Measurements from ENCODE around the gene SLC7A9. TPM values are rescaled to one million over a fixed set of nuclear protein-coding genes. Genes with fewer than 3 reads are reported as not detected.

The SLC7A9 gene
- total and polyA plus RNA-seq, 4 donors: 6.8 to 16.3 (median 9.8) TPM

- Histone ChIP-seq H3K9ac (ENCODE audit: low read depth in 1 of 2, low read length in 2 of 2) (no peak overlapping the region), H3K9me3 (ENCODE audit: control insufficient read depth in 4 of 4, low read length in 3 of 4) (peaks cover 0 to 3% (median 0%) of the 10 kb centered on the region in 4 donors), H3K4me3 (ENCODE audit: low read depth in 1 of 3, low read length in 3 of 3) (no peak overlapping the region), H3K27ac (ENCODE audit: low read depth in 1 of 2, low read length in 2 of 2) (no peak overlapping the region), H3K4me1 (ENCODE audit: control insufficient read depth in 4 of 4, insufficient read depth in 4 of 4, low read length in 3 of 4) (no peaks in the 10 kb centered on the region), H3K27me3 (ENCODE audit: control insufficient read depth in 4 of 4, insufficient read depth in 4 of 4, low read length in 3 of 4) (no peaks in the 10 kb centered on the region), H3K36me3 (ENCODE audit: control insufficient read depth in 4 of 4, insufficient read depth in 3 of 4, low read depth in 1 of 4, low read length in 3 of 4) (no peaks in the 10 kb centered on the region)
- DNase-seq (ENCODE audit: low spot score): no peak
- TF ChIP-seq YY1 (IDR thresholded peaks at IDR 0.05) (no peak), MAX (IDR thresholded peaks at IDR 0.05) (no peak), RXRA (IDR thresholded peaks at IDR 0.05) (no peak), TAF1 (conservative IDR thresholded peaks at IDR 0.05) (no peak), JUND (IDR thresholded peaks at IDR 0.05) (no peak), HNF4G (IDR thresholded peaks at IDR 0.05) (no peak), ZBTB33 (IDR thresholded peaks at IDR 0.05) (no peak), ATF3 (IDR thresholded peaks at IDR 0.05) (no peak), GABPA (IDR thresholded peaks at IDR 0.05 in 1 of 2, conservative IDR thresholded peaks at IDR 0.05 in 1 of 2) (no peak)
- WGBS: 90% methylated on average over 2 of the region's 2 CpGs
Measured at GRCh38 chr19:32781280-32781679, 88.3 kb downstream of the SLC7A9 start.

Small RNA genes within 50 kb of the gene (small RNA-seq; reads per million reads assigned to genes)
- not detected for gene RN7SKP22

Other genes starting within 250 kb of the SLC7A9 start
- 10 to 100 TPM; 11.1 to 14.2 TPM for gene ANKRD27, start 194.6 kb downstream of the SLC7A9 start, total RNA-seq
- 1 to 10 TPM; 3.4 to 4.4 TPM for gene ANKRD27, start 194.6 kb downstream of the SLC7A9 start, polyA plus RNA-seq
- under 1 TPM; under 0.01 to 0.05 TPM for gene RGS9BP, start 193.9 kb downstream of the SLC7A9 start, total RNA-seq
- under 1 TPM in 1 of 2 donors, not detected in 1; 0.01 TPM for gene RGS9BP, start 193.9 kb downstream of the SLC7A9 start, polyA plus RNA-seq
- gene NUDT19, start 177.9 kb downstream of the SLC7A9 start, total RNA-seq: 1 to 10 TPM; 4.8 to 8.5 TPM
- 1 to 10 TPM; 4.6 to 9.2 TPM for gene NUDT19, start 177.9 kb downstream of the SLC7A9 start, polyA plus RNA-seq
- gene TDRD12, start 150.0 kb downstream of the SLC7A9 start, total RNA-seq: under 1 TPM; under 0.01 to 0.23 TPM
- under 1 TPM in 1 of 2 donors, not detected in 1; 0.02 TPM for gene TDRD12, start 150.0 kb downstream of the SLC7A9 start, polyA plus RNA-seq
- gene CEP89, start 102.2 kb upstream of the SLC7A9 start, total RNA-seq: 1 to 10 TPM; 2.4 to 2.9 TPM
- gene CEP89, start 102.2 kb upstream of the SLC7A9 start, polyA plus RNA-seq: 1 to 10 TPM; 2.0 to 2.4 TPM
- 1 to 10 TPM in 1 of 2 donors, under 1 TPM in 1; 0.25 to 1.1 TPM for gene FAAP24, start 102.5 kb upstream of the SLC7A9 start, total RNA-seq
- gene FAAP24, start 102.5 kb upstream of the SLC7A9 start, polyA plus RNA-seq: under 1 TPM; 0.19 to 0.29 TPM
- gene RHPN2, start 195.1 kb upstream of the SLC7A9 start, total RNA-seq: 10 to 100 TPM in 1 of 2 donors, 1 to 10 TPM in 1; 7.6 to 31.5 TPM
- gene RHPN2, start 195.1 kb upstream of the SLC7A9 start, polyA plus RNA-seq: 10 to 100 TPM in 1 of 2 donors, 1 to 10 TPM in 1; 9.2 to 10.5 TPM
- 1 to 10 TPM; 4.1 to 5.2 TPM for gene GPATCH1, start 211.4 kb upstream of the SLC7A9 start, total RNA-seq
- gene GPATCH1, start 211.4 kb upstream of the SLC7A9 start, polyA plus RNA-seq: 1 to 10 TPM; 2.5 to 3.1 TPM

All from liver (tissue), 10 donors.